Fibroblast of skin of right quadriceps (primary cell): ENCODE data around the gene TSEN2.

Experiments
- DNase-seq: peaks from one replicate; pipeline ENCODE4 v3.0.0-alpha.2; 2013

The TSEN2 gene

DNA sequence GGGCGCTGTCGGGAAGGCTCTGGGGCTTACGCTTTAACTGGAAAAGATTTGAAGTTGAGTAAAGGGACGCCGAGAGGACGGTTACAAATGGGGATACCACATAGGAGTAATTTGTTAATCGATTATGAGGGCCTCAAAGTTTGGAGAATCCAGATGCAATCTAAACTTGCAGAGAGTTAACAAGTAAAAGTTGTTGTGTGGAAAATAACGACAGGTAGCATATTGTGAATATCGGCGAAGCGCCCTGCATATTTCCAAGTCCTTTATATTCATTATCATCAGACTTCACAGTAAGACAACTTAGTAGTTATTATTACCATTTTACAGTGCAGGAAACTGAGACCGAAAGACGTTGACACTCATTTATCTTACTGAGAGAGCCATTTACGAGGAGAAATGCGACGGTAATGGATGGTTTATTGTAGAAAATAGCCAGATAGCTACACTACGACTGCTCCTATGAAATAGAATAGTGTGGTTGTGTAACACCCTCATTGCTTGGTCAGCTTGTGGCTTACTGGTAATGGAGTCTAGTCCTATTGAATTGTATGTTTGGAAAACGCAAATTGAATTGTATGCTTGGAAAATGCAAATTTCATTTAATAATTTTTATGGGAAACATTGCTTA, 73.3 kb downstream of the TSEN2 start:
- peak; percentile 28 for DNase-seq

DNA sequence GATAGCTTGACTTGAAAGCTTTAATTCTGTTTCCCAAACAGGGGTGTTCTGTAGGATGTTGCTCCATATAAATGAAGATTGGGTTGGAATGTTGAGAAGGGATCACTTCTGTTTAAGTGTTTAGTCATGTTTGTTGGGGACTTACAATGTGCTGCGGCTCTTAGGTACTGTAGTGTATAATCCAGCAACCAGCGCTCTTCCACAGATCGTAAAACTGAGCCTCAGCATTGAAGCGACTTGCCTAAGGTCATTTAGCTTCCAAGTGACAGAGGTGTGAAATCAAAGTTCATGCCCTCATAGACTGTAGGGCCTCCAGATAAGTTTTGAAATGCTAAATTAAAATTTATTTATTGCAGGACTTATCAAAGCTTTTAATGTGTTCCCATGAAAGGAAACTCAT, 74.4 kb downstream of the TSEN2 start:
- no peak for DNase-seq

- no peak for DNase-seq
Measured at GRCh38 chr3:12559520-12559919, 75.2 kb downstream of the TSEN2 start.

DNA sequence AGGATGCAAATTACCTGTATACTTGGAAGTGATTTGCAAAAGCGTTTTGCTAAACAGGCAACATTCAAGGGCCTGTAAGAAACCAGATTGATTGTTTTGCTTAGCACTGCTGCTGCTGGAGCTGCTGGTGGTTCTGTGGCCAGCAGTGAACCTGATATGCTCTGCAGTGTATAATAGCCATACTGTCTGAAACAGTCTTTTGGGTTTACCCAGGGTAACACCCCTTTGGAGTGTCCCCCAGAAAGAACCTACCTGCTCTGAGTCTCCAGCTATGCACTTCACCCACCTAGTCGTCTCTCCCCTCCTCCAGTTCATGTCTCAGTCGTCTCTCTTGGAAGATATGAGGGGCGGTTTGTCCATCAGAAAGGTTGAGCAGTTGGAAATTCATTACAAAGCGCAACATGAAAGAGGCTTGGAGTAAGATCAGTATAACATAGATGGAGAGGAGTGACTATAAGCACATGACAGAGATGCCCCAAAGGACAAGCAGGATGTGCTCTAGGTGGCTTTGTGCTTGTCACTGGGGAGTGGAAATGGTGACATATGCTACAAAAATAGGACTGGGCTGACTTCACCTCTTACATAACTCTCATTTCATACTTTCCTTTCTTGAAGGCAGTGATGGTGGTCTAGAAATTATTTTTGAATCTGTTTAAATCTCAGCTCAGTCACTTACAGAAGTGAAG, 76.4 kb downstream of the TSEN2 start:
- DNase-seq: no peak

GRCh38 chr3:12561397-12561796, 77.1 kb downstream of the TSEN2 start:
- DNase-seq: no peak

GRCh38 chr3:12562451-12562850, 78.2 kb downstream of the TSEN2 start:
- no peak for DNase-seq

GRCh38 chr3:12566976-12567375, 82.7 kb downstream of the TSEN2 start:
- DNase-seq: no peak

DNA sequence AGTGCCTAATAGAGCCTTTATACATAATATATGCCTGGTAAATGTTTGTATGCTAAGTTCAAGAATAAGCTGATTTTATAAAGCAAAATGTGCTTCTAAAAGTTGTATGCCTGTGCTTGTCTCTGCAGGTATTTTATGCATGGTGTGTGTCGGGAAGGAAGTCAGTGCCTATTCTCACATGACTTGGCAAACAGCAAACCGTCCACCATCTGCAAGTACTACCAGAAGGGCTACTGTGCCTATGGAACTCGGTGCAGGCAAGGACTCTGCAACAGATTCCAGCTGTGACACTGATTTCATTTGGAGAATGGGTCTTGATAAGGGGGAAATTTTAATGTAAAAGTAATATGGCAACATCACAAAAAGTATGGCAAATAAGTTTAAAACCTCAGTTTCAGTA, 84.5 kb downstream of the TSEN2 start:
- no peak for DNase-seq

GRCh38 chr3:12569836-12570235, 85.6 kb downstream of the TSEN2 start:
- no peak for DNase-seq

DNA sequence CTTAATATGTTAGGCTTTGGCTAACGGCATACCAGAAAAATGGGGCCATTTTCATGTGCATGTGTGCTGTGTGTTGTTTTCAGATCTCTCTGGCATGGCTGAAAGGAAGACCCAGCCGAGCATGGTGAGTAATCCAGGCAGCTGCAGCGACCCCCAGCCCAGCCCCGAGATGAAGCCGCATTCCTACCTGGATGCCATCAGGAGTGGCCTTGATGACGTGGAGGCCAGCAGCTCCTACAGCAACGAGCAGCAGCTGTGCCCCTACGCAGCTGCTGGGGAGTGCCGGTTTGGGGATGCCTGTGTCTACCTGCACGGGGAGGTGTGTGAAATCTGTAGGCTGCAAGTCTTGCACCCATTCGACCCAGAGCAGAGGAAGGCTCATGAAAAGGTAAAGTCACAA, 87.7 kb downstream of the TSEN2 start:
- DNase-seq: no peak

DNA sequence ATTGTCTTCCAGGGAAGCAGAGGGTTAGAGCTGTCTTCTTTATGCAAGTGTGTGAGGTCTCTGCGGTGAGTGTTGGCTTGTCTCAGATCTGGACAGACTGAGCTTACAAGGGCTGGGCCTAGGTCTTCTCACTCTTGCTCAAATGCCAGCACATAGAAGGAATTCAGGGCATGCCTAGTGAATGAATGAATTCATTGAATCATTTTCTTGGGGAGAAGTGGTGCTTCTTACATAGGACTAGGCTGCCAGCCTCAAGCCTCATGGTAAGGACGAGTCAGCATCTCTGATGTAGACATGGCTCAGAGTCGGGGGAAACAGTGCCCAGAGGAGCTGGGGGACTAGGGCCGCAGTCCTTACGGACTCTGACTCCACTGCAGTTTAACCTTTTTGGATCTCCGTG, 89.9 kb downstream of the TSEN2 start:
- DNase-seq: no peak

GRCh38 chr3:12574661-12575060, 90.4 kb downstream of the TSEN2 start:
- DNase-seq: no peak

DNA sequence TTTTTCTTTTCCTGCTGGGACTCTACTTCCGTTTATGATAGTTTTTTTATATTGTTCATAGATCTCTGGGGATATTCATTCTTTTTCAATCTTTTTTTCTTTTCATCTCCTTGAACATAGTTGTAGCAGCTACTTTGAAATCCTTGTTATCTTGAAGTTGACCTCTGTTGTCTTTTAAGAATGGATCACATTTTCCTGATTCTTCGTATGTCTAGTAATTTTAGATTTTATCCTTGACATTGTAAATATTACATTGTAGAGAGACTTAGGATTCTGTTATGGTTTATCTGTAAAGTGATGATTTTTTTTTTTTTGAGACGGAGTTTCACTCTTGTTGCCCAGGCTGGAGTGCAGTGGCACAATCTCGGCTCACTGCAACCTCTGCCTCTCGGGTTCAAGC, 93.1 kb downstream of the TSEN2 start:
- DNase-seq: no peak

DNA sequence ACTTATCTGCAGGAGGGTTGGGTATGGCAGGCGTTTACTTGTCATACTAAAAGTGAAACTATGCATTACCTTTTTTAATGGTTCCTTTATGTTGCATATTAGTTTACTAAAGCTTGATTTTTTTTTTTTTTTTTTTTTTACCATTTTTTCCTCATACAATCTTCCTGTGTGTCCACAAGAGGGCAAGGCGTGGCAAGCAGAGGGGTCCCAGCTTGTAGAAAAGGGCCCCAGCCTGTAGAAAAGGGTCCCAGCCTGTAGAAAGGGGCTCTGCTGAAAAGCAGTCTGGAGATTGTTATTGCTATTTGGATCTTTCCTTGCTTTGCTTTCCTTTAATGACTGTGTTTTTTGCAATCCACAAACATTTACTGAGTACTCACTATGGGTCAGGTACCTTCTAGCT, 94.5 kb downstream of the TSEN2 start:
- DNase-seq: no peak

GRCh38 chr3:12579456-12579855, 95.2 kb downstream of the TSEN2 start:
- no peak for DNase-seq

DNA sequence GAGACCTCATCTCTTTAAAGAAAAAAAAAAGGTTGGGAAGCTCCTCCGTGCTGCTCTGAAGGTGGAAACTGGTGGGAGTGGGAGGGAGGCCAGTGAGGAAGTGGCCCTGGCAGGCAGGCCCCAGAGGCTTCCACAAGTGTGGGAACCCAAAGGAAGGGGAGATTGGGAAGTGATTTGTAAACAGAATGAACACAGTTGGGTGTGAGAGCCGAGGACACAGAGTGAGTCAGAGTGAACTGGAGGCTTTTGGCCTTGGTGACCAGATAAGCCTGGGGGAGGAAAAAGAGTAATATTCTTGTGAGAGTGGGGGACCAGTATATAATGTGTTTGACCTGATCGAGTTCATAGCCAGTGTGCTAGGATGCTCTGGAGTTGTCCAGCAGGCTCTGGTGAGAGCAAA, 95.6 kb downstream of the TSEN2 start:
- no peak for DNase-seq

- no peak for DNase-seq
Measured at GRCh38 chr3:12582730-12583129, 98.5 kb downstream of the TSEN2 start.
